SW480 (cell line): ENCODE data around the gene POLR2M.

Experiments used
- DNase-seq: peaks from one replicate; pipeline ENCODE4 v3.0.0-alpha.2; 2016; ENCODE audit warnings: low spot score

Gene POLR2M

GRCh38 chr15:57692709-57693108, 13.8 kb upstream of the POLR2M start:
- DNase-seq = no peak

- no peak for DNase-seq
These were observed 12.2 kb upstream of the POLR2M start for GRCh38 chr15:57694279-57694678.

GRCh38 chr15:57696146-57696545, 10.4 kb upstream of the POLR2M start:
- no peak for DNase-seq

- no peak for DNase-seq
These were observed 8.9 kb upstream of the POLR2M start for GRCh38 chr15:57697588-57697987.

- no peak for DNase-seq
These were observed 8.3 kb upstream of the POLR2M start for GRCh38 chr15:57698243-57698642.

GRCh38 chr15:57698991-57699390, 7.5 kb upstream of the POLR2M start:
- no peak for DNase-seq

- peak; percentile 30 for DNase-seq
These were observed 3.1 kb upstream of the POLR2M start for GRCh38 chr15:57703387-57703786.

GRCh38 chr15:57704441-57704840, 2.1 kb upstream of the POLR2M start:
- no peak for DNase-seq

- no peak for DNase-seq
These were observed 639 bp upstream of the POLR2M start for GRCh38 chr15:57705746-57706404.

- DNase-seq = no peak
These were observed 1.5 kb downstream of the POLR2M start for GRCh38 chr15:57708047-57708446.

GRCh38 chr15:57718309-57718708, 11.8 kb downstream of the POLR2M start:
- DNase-seq = no peak

- DNase-seq = no peak
These were observed 14.4 kb downstream of the POLR2M start for GRCh38 chr15:57720867-57721266.

GRCh38 chr15:57726411-57726810, 19.9 kb downstream of the POLR2M start:
- no peak for DNase-seq

GRCh38 chr15:57727031-57727430, 20.5 kb downstream of the POLR2M start:
- no peak for DNase-seq

- no peak for DNase-seq
These were observed 21.9 kb downstream of the POLR2M start for GRCh38 chr15:57728436-57728835.

GRCh38 chr15:57730876-57731275, 24.4 kb downstream of the POLR2M start:
- DNase-seq = no peak

- no peak for DNase-seq
These were observed 25.1 kb downstream of the POLR2M start for GRCh38 chr15:57731530-57732103.

- DNase-seq = peak; percentile 32
These were observed 26.2 kb downstream of the POLR2M start for GRCh38 chr15:57732526-57733331.

GRCh38 chr15:57734860-57735259, 28.3 kb downstream of the POLR2M start:
- no peak for DNase-seq

GRCh38 chr15:57735431-57735830, 28.9 kb downstream of the POLR2M start:
- no peak for DNase-seq

- no peak for DNase-seq
These were observed 29.4 kb downstream of the POLR2M start for GRCh38 chr15:57735891-57736290.

- no peak for DNase-seq
These were observed 30.1 kb downstream of the POLR2M start for GRCh38 chr15:57736591-57736990.

GRCh38 chr15:57738734-57739237, 32.3 kb downstream of the POLR2M start:
- no peak for DNase-seq
